GM10248 (cell line): ENCODE results near the gene EEF1AKMT3.
"Not testable (repeated sequence)": the region's sequence is repeated elsewhere in the genome, so short reads cannot be mapped to it uniquely, and the experiment has no call there.

Source experiments
- CTCF ChIA-PET: fragments of 300-600 bp; sonication (Branson Sonifier 250); formaldehyde crosslinking; extraction: SDS; loops from one replicate; lab custom pipeline; 2021; ENCODE audit warnings: antibody characterized with exemption; lab: Yijun Ruan, JAX
- POLR2A ChIA-PET: fragments of 350-650 bp; sonication (Branson Sonifier 250); formaldehyde crosslinking; extraction: SDS; loops from one replicate; lab custom pipeline; 2020; ENCODE audit warnings: antibody characterized with exemption; lab: Yijun Ruan, JAX
- DNase-seq: peaks from one replicate; pipeline ENCODE4 v3.0.0; 2012; ENCODE audit errors: extremely low spot score
- TF ChIP-seq, protein P1 (sequence below): IDR thresholded peaks from 2 replicates; pipeline ENCODE4 v1.5.1; 2012; ENCODE audit warnings: mild to moderate bottlenecking, low read depth; ENCODE audit errors: extremely low read depth, missing control alignments, control extremely low read depth

Gene EEF1AKMT3

GRCh38 chr12:57816001-57816854 is 43.8 kb downstream of the EEF1AKMT3 start:
- CTCF ChIA-PET: interaction anchor here (1.6 to 5.0 kb wide), 6 partner anchors 10 to 81 kb away, joined by 3 to 30 read pairs (median 6); no protein-coding TSS in a partner anchor
- POLR2A ChIA-PET: no interaction called here
- TF ChIP-seq, protein P1, sequence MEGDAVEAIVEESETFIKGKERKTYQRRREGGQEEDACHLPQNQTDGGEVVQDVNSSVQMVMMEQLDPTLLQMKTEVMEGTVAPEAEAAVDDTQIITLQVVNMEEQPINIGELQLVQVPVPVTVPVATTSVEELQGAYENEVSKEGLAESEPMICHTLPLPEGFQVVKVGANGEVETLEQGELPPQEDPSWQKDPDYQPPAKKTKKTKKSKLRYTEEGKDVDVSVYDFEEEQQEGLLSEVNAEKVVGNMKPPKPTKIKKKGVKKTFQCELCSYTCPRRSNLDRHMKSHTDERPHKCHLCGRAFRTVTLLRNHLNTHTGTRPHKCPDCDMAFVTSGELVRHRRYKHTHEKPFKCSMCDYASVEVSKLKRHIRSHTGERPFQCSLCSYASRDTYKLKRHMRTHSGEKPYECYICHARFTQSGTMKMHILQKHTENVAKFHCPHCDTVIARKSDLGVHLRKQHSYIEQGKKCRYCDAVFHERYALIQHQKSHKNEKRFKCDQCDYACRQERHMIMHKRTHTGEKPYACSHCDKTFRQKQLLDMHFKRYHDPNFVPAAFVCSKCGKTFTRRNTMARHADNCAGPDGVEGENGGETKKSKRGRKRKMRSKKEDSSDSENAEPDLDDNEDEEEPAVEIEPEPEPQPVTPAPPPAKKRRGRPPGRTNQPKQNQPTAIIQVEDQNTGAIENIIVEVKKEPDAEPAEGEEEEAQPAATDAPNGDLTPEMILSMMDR: no peak
- DNase-seq: no peak

GRCh38 chr12:57816855-57817151 is 44.4 kb downstream of the EEF1AKMT3 start:
- POLR2A ChIA-PET: no interaction called here
- TF ChIP-seq, protein P1: no peak
- CTCF ChIA-PET: interaction anchor here (1.6 to 3.1 kb wide), 5 partner anchors 10 to 80 kb away, joined by 3 to 19 read pairs (median 6); no protein-coding TSS in a partner anchor
- DNase-seq: no peak

GRCh38 chr12:57817261-57817989 is 45.0 kb downstream of the EEF1AKMT3 start:
- CTCF ChIA-PET: interaction anchor here (1.1 to 3.1 kb wide), 11 partner anchors 11 to 88 kb away, joined by 3 to 19 read pairs (median 5); no protein-coding TSS in a partner anchor
- DNase-seq: no peak
- POLR2A ChIA-PET: no interaction called here

GRCh38 chr12:57817990-57818331 is 45.5 kb downstream of the EEF1AKMT3 start:
- POLR2A ChIA-PET, DNase-seq: not testable (repeated sequence)
- CTCF ChIA-PET: interaction anchor here (0.7 to 3.1 kb wide), 14 partner anchors 10 to 91 kb away, joined by 3 to 19 read pairs (median 4); partner anchors contain the start of gene EEF1AKMT3

More at GRCh38 chr12:57817261-57817989, 45.0 kb downstream of the EEF1AKMT3 start:
- TF ChIP-seq, protein P1: no peak

- CTCF ChIA-PET: interaction anchor here (1.4 to 2.7 kb wide), 2 partner anchors 12 to 13 kb away, joined by 3 to 9 read pairs; no protein-coding TSS in a partner anchor
- DNase-seq, POLR2A ChIA-PET: not testable (repeated sequence)
These were observed 47.7 kb downstream of the EEF1AKMT3 start for GRCh38 chr12:57820119-57820518.

- CTCF ChIA-PET: interaction anchor here (1.0 to 2.7 kb wide), 2 partner anchors 11 to 44 kb away, joined by 3 to 9 read pairs; no protein-coding TSS in a partner anchor
- DNase-seq, POLR2A ChIA-PET: not testable (repeated sequence)
These were observed 48.6 kb downstream of the EEF1AKMT3 start for GRCh38 chr12:57821015-57821414.

GRCh38 chr12:57821474-57822214 is 49.2 kb downstream of the EEF1AKMT3 start:
- no peak for DNase-seq
- CTCF ChIA-PET: interaction anchor here (1.0 to 1.5 kb wide), 2 partner anchors 10 to 43 kb away, joined by 3 read pairs; no protein-coding TSS in a partner anchor
- POLR2A ChIA-PET: no interaction called here
- TF ChIP-seq, protein P1: no peak
